ENCODE data around the gene PEAK3.

PEAK3 gene

DNA sequence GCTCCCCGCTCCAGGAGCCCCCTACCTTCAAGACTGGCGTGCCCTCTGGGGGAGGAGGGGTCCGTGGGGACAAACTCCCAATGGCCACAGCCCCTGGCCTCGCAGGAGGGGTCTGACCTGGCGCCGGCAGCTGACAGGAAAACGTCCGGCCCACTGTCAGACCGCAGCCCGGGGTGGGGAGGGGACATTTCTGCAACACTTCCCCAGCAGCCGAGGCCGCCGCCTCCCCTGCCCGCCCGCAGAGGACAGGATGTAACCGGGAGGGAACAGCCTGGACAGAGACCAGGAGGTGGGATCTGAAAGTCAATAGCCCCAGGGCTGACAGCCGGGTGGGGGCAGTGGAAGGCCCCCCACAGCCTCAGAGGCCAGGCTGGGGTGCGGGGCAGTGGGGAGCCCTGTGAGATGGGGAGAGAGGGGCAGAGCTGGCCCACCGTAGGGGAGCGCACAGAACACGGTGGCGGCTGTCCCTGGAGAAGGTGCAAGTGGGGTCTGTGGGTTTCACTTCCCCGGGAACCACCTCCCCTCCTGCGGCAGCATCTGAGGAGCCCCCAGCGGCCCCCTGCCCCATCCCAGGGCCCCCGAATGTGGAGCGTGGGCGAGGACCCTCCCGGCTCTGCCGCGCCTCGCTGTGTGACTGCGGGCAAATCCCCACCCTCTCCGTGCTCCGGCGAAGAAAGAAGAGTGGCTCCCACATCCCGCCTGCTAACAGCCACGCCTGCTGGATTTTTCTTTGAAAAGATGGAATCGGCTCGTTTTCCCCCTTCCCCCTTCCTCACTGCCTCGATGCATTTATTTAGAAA, at the start of gene PEAK3:
Gene PEAK3 (minus strand): TSS at position 114 of the 800 bp plus-strand sequence. CDS start 1,244 bp downstream, outside the sequence.
- DNase-seq, result no peak

DNA sequence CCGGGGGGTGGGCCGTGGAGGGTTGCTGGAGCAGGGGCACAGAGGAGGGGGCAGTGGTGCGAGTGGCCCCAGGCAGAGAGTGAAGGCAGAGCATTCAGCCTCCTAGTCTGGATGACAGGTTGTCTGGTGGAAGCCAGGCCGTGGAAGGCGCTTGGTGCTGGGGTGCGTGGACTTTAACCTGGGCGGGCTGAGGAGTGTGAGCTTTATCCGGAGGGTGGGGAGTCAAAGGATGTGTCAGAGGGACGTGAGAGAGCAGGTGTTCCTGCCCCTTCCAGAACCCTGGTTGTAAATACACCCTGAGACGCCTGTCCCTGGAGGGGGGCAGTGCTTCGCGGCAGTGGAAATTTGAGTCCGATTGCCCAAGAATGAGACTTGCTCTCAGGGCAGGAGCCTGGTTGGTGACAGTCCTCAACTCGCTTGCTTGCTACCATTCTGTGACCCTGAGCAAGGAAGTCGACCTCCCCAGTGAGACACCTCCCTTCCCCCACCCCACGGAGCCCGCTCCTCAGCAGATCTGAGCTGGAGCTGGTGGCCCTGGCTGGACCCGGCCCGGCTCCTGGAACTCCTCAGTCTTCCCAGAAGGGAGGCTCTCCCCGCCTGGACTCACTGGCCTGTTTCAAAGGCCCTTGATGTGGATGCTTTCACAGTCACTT, 48.8 kb upstream of the PEAK3 start:
- no peak for DNase-seq

GRCh38 chr19:2330255-2330631, 48.3 kb upstream of the PEAK3 start:
- no peak for DNase-seq

DNA sequence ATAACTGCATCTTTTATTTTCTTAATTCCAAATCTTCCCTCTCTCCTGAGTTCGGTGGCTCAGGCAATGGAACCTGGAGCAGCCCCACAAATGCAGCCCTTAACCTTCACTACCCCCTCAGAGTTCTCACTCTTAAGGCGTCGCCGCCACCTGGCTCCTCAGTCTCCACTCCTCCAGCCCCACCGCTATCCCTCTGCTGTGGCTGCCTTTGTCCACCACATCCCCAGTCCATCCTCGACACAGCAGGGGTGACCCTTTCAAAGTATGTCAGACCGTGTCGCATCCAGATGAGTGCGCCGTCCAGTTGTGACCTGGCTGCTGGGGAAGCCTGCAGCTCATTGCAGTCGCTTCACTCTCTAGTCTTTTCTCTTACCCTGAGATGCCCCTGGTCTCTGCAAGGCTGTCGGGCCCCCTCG, 47.5 kb upstream of the PEAK3 start:
- DNase-seq, result no peak

DNA sequence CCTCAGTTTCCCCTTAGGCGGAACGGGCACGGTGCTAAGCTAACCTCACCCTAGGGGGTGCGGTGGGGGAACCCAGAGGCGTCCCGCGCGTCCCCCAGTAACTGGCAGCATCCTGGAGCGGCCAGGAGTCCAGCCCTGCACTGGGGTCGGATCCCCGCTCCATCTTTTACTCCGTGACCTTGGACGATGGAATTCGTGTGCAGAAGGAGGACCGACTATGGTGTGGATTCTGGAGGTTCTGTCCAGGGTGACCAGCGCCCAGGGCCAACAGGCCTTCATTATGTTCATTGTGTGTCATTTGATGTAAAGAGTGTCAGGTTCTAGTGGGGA, 47.1 kb upstream of the PEAK3 start:
- DNase-seq, result no peak

DNA sequence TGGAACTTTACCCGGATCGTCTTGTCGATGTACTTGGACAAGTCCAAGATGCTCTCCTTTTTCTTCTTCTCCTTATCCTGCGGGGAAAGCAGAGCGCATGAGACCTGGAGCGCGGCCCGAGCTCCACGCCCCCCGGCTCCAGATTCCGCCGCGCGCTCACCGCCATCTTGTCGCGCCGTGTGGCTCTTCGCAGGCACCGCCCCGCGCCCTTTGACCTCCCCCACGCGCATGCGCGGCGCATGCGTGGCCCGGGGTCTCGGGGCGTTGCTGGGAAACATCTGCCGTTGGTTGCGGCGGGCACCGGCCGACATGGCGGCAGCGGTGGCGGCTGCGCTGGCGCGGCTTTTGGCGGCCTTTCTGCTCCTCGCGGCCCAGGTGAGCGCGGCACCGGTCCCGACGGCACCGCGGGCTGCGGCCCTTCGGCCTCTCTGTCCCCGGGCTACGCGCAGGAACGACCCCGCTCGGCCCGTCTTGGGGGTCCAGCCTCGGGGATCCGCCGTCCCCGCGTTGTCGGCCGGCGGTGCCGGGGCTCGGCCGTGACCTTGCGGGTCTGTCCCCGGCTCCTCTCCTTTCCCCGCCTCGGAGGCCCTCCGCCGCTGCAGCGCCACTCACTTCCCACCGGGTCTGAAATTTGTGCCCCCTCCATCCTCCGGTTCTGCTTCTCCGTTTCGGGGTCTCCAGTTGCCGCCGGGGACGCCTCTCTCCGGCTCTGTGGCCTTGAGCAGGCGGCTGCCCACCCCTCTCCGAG, 46.6 kb upstream of the PEAK3 start, which contains the start of the genes LSM7 and SPPL2B:
Gene LSM7 (minus strand): TSS at position 186 of the 748 bp plus-strand sequence. CDS start 20 bp downstream, at position 166.
Gene SPPL2B (plus strand): TSS at position 284 of the 748 bp plus-strand sequence. CDS start 26 bp downstream, at position 310.
- DNase-seq, result peak; percentile 96

DNA sequence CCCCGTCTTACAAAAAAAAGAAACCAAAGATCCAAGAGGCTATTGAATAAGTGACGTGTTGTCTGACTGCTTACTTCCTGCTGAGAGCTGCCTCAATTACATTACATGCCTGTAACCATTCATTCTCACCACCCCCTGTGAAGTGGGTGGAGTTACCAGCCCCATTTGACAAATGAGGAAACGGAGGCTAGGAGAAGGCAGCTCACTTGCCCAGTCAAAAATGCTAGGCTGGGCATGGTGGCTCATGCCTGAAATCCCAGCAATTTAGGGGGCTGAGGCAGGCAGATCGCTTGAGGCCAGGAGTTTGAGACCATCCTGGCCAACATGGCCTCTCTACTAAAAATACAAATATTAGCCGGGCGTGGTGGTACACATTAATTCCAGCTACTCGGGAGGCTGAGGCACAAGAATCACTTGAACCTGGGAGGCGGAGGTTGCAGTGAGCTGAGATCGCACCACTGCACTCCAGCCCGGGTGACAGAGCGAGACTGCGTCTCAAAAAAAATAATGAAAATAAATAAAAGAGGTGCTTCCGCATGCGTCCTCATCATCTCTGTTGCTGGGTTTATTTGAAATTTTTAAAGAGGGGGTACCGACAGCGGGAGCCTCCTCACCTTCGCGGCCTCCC, 45.9 kb upstream of the PEAK3 start:
- peak; percentile 94 for DNase-seq

- DNase-seq, result no peak
These were observed 44.9 kb upstream of the PEAK3 start for GRCh38 chr19:2326699-2327360.

DNA sequence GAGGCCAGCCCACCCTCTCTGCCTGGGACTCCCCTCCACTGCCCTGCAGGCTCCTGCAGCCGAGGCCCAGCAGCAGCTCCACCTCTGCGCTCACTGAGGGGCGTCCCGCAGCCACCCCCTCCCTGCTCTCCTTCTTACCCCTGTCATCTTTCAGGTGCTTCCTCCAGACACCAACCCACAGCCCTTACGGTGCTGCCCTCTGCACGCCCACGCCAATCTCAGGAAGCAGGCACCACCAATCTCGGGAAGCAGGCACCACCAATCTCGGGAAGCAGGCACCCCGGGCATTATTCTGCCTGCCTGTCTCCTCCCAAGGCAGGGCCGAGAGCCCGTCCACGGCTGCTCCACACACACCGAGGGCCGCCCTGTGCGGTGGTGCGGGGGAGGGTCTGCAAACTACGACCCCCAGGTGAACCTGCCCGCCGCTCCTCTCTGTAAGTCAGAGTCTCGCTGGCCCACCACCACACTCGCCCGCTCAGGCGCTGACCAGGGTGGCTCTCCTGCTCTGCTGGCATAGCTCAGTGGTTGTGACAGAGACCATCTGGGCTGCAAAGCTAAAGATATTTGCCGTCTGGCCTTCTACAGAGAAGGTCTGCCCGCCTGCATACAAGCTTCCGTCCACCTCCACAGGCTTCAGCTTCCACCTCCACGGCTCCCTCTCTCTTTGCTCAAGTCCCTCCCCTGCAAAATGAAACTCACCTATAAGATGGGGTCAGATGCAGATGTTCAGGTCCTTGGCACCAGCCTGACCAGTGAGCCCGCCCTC, 43.5 kb upstream of the PEAK3 start:
- DNase-seq, result no peak

DNA sequence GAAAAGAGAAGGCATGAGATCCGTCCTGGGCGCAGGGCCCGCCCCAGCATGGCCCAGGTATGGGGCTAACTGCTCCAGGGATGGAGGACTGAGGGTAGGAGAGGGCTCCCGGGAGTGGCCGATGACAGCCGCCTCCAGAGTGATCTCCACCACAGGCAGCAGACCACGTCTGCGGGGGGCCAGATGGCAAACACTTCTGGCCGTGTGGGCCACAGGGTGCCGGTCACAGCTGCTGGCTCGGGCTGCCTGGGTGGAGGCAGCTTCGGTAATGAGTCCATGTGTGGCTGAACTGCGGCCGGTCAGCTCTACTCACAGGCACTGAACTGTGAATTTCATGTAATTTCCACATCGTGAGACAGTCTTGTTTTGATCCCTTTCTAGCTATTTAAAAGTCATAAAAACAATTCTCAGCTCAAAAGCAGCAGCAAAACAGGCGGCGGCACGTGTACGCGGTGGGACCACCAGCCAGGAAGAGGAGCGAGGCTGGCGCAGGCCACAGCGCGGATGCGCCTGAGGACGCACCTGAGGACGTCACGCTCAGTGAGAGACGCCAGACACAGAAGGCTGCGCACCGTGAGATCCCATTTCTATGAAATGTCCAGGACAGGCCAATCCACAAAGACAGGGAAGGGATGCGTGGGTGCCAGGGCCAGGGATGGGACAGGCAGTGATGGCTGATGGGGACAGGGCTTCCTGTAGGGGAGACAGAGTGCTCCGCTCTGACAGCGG, 42.4 kb upstream of the PEAK3 start:
- no peak for DNase-seq

DNA sequence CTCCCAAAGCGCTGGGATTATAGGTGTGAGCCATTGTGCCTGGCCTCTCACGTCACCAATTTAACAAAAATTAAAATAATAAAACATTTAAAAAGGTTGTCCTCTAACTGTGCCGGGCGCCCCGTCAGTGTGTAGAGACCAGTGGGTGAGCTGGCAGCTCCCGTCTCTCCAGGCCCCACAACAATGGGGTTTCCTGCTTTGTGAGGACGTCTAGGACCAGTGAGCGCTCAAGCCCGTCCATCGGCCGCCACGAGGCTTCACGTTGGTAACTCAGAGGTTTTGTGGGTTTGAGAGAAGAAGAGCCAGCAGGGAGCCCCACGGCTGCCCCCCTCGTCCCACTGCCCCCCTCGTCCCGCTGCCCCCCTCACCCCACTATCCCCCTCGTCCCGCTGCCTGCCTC, 41.7 kb upstream of the PEAK3 start:
- no peak for DNase-seq

DNA sequence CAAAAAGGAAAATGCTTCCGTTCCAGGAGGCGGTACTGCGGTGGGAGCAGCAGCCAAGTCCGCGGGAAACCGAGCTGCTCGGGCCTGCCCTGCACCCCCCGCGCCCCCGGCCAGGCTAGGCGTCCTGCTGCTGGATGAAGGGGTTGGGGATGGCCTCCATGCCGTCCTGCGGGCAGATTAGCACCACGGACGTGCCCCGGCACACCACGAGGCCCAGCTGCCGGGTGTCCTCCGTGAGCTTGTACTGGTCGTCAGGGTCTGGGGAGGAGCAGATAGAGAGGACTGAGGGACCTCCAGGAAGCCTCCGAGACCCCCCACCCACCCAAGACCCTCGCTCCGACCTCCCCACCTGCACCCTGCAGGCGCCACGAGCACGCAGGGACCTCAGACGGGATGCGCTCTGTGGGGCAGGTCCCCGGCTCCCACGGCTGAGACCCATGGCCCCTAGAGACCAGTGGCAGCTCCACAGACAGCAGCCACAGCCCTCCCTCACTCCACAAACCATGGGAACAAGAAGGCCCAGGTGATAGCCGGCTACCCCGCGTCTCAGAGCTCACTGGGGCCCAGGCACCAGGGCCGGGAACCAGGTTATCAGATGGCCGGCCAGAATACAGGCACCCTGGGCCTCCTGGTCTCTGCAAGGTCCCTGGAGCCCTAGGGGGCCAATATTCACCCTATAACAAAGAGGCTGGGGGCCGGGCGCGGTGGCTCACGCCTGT, 39.7 kb upstream of the PEAK3 start:
- no peak for DNase-seq

DNA sequence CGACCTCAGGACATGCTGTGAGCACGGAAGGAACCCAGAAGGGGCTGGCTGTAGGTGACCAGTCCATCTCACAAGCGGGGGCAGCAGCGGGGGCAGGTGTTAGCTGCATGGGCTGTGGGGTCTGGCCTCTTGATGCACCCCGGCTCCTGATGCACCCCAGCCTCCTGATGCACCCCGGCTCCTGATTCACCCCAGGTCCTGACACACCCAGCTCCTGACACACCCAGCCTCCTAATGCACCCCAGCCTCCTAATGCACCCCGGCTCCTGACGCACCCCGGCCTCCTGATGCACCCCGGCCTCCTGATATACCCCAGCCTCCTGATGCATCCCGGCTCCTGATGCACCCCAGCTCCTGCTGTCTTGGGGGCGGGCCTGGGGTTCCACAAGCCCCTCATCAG, 39.0 kb upstream of the PEAK3 start:
- DNase-seq, result no peak

- no peak for DNase-seq
These were observed 38.1 kb upstream of the PEAK3 start for GRCh38 chr19:2320049-2320448.

- no peak for DNase-seq
These were observed 37.6 kb upstream of the PEAK3 start for GRCh38 chr19:2319551-2319950.

GRCh38 chr19:2318923-2319322, 36.9 kb upstream of the PEAK3 start:
- DNase-seq, result no peak

DNA sequence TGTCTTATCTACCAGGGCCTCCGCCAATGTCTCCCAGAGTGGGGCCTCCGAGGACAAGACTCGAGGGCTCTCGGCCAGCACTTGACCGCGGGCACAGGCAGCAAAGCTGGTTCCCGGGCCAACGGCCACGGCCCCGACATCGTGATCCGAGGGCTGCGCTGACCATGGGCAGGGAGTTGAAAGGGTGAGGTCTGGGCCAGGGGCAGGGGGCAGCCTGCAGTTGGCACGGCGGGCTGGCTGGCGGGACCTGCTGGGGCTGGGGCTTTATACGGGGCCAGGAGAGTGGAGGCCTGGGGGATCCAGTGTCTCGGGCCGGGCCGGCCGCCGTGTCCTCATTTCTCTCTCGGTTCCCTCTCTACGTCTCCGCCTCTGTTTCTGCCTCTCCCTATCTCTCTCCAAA, 35.8 kb upstream of the PEAK3 start:
- DNase-seq, result no peak

DNA sequence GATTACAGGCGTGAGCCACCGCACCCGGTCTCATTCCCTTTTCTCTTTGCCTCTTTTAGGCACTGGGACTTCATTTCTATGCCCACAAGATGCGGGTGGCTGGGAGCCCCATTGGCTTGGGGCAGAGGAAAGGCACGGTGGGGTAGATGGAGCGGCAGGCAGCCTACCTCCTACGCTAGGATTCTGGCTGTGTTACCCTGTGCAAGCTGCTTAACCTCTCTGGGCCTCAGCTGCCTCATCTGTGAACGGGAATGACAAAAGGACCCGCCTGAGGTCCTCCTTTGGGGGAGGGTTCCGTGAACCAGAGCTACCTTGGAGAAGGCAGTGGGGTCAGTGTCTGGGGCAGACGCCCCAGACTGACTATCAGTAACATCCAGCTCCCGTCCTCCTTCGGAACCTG, 35.3 kb upstream of the PEAK3 start:
- DNase-seq, result no peak

- peak; percentile 31 for DNase-seq
These were observed 33.9 kb upstream of the PEAK3 start for GRCh38 chr19:2315818-2316353.

All from activated CD4-positive, alpha-beta T cell treated with anti-CD3 and anti-CD28 coated beads, Interleukin-10, Interleukin-2, amounts not matched to agents 100 ng/mL and 50 ng/mL, durations not matched to agents 16 hours and 8 hours (primary cell).